Stimulated activated CD8-positive, alpha-beta memory T cell treated with anti-CD3 and anti-CD28 coated beads, Interleukin-7, amount 100 ng/mL, for 4 hours (primary cell): ENCODE measurements around the gene WDFY3.
"Not testable (repeated sequence)": the region's sequence is repeated elsewhere in the genome, so short reads cannot be mapped to it uniquely, and the experiment has no call there.

Source experiments
- DNase-seq, 2 donors: peaks; one replicate each; pipeline ENCODE4 v3.0.0-alpha.2; 2020; ENCODE audit warnings: low read depth in 2 of 2

Gene WDFY3

GRCh38 chr4:84719115-84719514 lies 247.4 kb downstream of the WDFY3 start:
- DNase-seq, result no peak

- DNase-seq, result no peak
Measured at GRCh38 chr4:84718699-84719098, 247.8 kb downstream of the WDFY3 start.

- no peak for DNase-seq
Measured at GRCh38 chr4:84710548-84710947, 255.9 kb downstream of the WDFY3 start.

GRCh38 chr4:84708406-84709135 lies 257.9 kb downstream of the WDFY3 start:
- DNase-seq, result no peak

- no peak for DNase-seq
Measured at GRCh38 chr4:84706286-84706685, 260.2 kb downstream of the WDFY3 start.

GRCh38 chr4:84699001-84699671 lies 267.4 kb downstream of the WDFY3 start:
- no peak for DNase-seq

- DNase-seq, result no peak
Measured at GRCh38 chr4:84697615-84698201, 268.8 kb downstream of the WDFY3 start.

- no peak for DNase-seq
Measured at GRCh38 chr4:84697159-84697558, 269.3 kb downstream of the WDFY3 start.

GRCh38 chr4:84691800-84692199 lies 274.7 kb downstream of the WDFY3 start:
- no peak for DNase-seq

- DNase-seq, result no peak
Measured at GRCh38 chr4:84691170-84691691, 275.3 kb downstream of the WDFY3 start.

GRCh38 chr4:84690481-84690880 lies 276.0 kb downstream of the WDFY3 start:
- no peak for DNase-seq

- no peak for DNase-seq
Measured at GRCh38 chr4:84689197-84689596, 277.3 kb downstream of the WDFY3 start.

- DNase-seq, result no peak
Measured at GRCh38 chr4:84688605-84689004, 277.9 kb downstream of the WDFY3 start.

- no peak for DNase-seq
Measured at GRCh38 chr4:84685105-84685504, 281.4 kb downstream of the WDFY3 start.

- DNase-seq, result no peak
Measured at GRCh38 chr4:84684361-84684760, 282.1 kb downstream of the WDFY3 start.

GRCh38 chr4:84683064-84683850 lies 283.2 kb downstream of the WDFY3 start:
- no peak for DNase-seq

- not testable (repeated sequence) for DNase-seq
Measured at GRCh38 chr4:84682661-84683060, 283.8 kb downstream of the WDFY3 start.

- no peak for DNase-seq
Measured at GRCh38 chr4:84681486-84682274, 284.8 kb downstream of the WDFY3 start.

- no peak for DNase-seq
Measured at GRCh38 chr4:84680956-84681355, 285.5 kb downstream of the WDFY3 start.

- DNase-seq, result no peak
Measured at GRCh38 chr4:84678976-84679744, 287.3 kb downstream of the WDFY3 start.
